Neuronal stem cell (in vitro differentiated cells): ENCODE measurements around the gene EHD2.
"Not testable (repeated sequence)": the region's sequence is repeated elsewhere in the genome, so short reads cannot be mapped to it uniquely, and the experiment has no call there.

Experiments
- DNase-seq: peaks from one replicate; pipeline ENCODE4 v3.0.0-alpha.2; 2013; ENCODE audit warnings: low spot score
- H2AFZ ChIP-seq: one replicate; pipeline ENCODE4 v1.6.1; 2013; ENCODE audit warnings: mild to moderate bottlenecking, low read length, inconsistent platforms
- H2AK5ac ChIP-seq: 2 replicates; pipeline ENCODE4 v1.6.1; 2013; ENCODE audit warnings: low read depth, mild to moderate bottlenecking, inconsistent platforms, low read length, moderate library complexity, mixed read lengths
- H2BK120ac ChIP-seq: 2 replicates; pipeline ENCODE4 v1.6.1; 2013; ENCODE audit warnings: low read depth, mild to moderate bottlenecking, inconsistent platforms, low read length, moderate library complexity, mixed read lengths
- H2BK12ac ChIP-seq: one replicate; pipeline ENCODE4 v1.6.1; 2013; ENCODE audit warnings: low read length, inconsistent platforms
- H2BK15ac ChIP-seq: 2 replicates; pipeline ENCODE4 v1.6.1; 2013; ENCODE audit warnings: mild to moderate bottlenecking, low read length, inconsistent platforms, mixed read lengths
- H2BK5ac ChIP-seq: one replicate; pipeline ENCODE4 v1.6.1; 2013; ENCODE audit warnings: inconsistent platforms, mild to moderate bottlenecking, low read length, moderate library complexity
- H3K14ac ChIP-seq: one replicate; pipeline ENCODE4 v1.6.1; 2013; ENCODE audit warnings: low read length, inconsistent platforms
- H3K18ac ChIP-seq: 2 replicates; pipeline ENCODE4 v1.6.1; 2013; ENCODE audit warnings: low read length, inconsistent platforms
- H3K23ac ChIP-seq: 2 replicates; pipeline ENCODE4 v1.6.1; 2013; ENCODE audit warnings: low read depth, mild to moderate bottlenecking, mixed read lengths, low read length, inconsistent platforms; ENCODE audit not compliant: poor library complexity
- H3K27ac ChIP-seq: replicated peaks from 3 replicates; pipeline ENCODE4 v1.5.1; 2013; ENCODE audit warnings: low read length, inconsistent platforms
- H3K27me3 ChIP-seq, 3 experiments: 2 replicates each; pipeline ENCODE4 v1.6.1; 2013; ENCODE audit warnings: low read length in 3 of 3, mild to moderate bottlenecking in 2 of 3, inconsistent platforms in 1 of 3, low read depth in 1 of 3, mixed read lengths in 1 of 3, moderate library complexity in 1 of 3; ENCODE audit not compliant: control insufficient read depth in 3 of 3, insufficient read depth in 3 of 3
- H3K36me3 ChIP-seq, 2 donors: replicated peaks in 1 of 2; 2 replicates each; pipeline ENCODE4 v1.6.1; 2013; ENCODE audit warnings: low read length in 2 of 2; ENCODE audit not compliant: control insufficient read depth in 2 of 2, insufficient read depth in 2 of 2
- H3K4ac ChIP-seq: 2 replicates; pipeline ENCODE4 v1.6.1; 2013; ENCODE audit warnings: inconsistent platforms, mild to moderate bottlenecking, low read length, moderate library complexity
- H3K4me1 ChIP-seq, 2 donors: 1 replicate in 1 of 2; 2 replicates in 1 of 2; pipeline ENCODE4 v1.6.1; 2013; ENCODE audit warnings: low read length in 2 of 2, low read depth in 1 of 2; ENCODE audit not compliant: control insufficient read depth in 2 of 2, insufficient read depth in 1 of 2
- H3K4me2 ChIP-seq: one replicate; pipeline ENCODE4 v1.6.1; 2013; ENCODE audit warnings: mild to moderate bottlenecking, low read length, inconsistent platforms; ENCODE audit not compliant: insufficient read depth, poor library complexity, severe bottlenecking
- H3K4me3 ChIP-seq, 2 donors: 2 replicates each; pipeline ENCODE4 v1.5.1; 2013; ENCODE audit warnings: low read length in 2 of 2, mild to moderate bottlenecking in 2 of 2, inconsistent platforms in 1 of 2, moderate library complexity in 1 of 2
- H3K79me1 ChIP-seq: one replicate; pipeline ENCODE4 v1.6.1; 2013; ENCODE audit warnings: low read depth, mild to moderate bottlenecking, inconsistent platforms, low read length, moderate library complexity
- H3K9ac ChIP-seq: one replicate; pipeline ENCODE4 v1.6.1; 2013; ENCODE audit warnings: mild to moderate bottlenecking, low read depth, low read length, inconsistent platforms; ENCODE audit not compliant: poor library complexity
- H3K9me3 ChIP-seq, 2 donors: replicated peaks in 1 of 2; 2 replicates each; pipeline versions ENCODE3 to v1.6.1; 2013; ENCODE audit warnings: low read length in 2 of 2, mild to moderate bottlenecking in 2 of 2, inconsistent platforms in 1 of 2, low read depth in 1 of 2, mixed read lengths in 1 of 2, moderate library complexity in 1 of 2; ENCODE audit not compliant: control insufficient read depth in 2 of 2, insufficient read depth in 1 of 2
- H4K8ac ChIP-seq: one replicate; pipeline ENCODE4 v1.6.1; 2013; ENCODE audit warnings: low read depth, mild to moderate bottlenecking, inconsistent platforms, low read length, moderate library complexity
- H4K91ac ChIP-seq: one replicate; pipeline ENCODE4 v1.6.1; 2013; ENCODE audit warnings: low read length, low read depth, mild to moderate bottlenecking, inconsistent platforms; ENCODE audit not compliant: poor library complexity
- WGBS, 2 donors: extraction: QIAGEN DNeasy Blood & Tissue Kit; methylation state at CpG; one replicate each; pipeline ENCODE4 v1.1.7; 2013; ENCODE audit warnings: missing lambda C conversion rate in 2 of 2, mixed read lengths in 1 of 2; ENCODE audit not compliant: insufficient read length in 2 of 2, insufficient replicate concordance in 1 of 2; ENCODE audit errors: extremely low coverage in 2 of 2; 5-methylcytosine and 5-hydroxymethylcytosine counted together

The EHD2 gene

DNA sequence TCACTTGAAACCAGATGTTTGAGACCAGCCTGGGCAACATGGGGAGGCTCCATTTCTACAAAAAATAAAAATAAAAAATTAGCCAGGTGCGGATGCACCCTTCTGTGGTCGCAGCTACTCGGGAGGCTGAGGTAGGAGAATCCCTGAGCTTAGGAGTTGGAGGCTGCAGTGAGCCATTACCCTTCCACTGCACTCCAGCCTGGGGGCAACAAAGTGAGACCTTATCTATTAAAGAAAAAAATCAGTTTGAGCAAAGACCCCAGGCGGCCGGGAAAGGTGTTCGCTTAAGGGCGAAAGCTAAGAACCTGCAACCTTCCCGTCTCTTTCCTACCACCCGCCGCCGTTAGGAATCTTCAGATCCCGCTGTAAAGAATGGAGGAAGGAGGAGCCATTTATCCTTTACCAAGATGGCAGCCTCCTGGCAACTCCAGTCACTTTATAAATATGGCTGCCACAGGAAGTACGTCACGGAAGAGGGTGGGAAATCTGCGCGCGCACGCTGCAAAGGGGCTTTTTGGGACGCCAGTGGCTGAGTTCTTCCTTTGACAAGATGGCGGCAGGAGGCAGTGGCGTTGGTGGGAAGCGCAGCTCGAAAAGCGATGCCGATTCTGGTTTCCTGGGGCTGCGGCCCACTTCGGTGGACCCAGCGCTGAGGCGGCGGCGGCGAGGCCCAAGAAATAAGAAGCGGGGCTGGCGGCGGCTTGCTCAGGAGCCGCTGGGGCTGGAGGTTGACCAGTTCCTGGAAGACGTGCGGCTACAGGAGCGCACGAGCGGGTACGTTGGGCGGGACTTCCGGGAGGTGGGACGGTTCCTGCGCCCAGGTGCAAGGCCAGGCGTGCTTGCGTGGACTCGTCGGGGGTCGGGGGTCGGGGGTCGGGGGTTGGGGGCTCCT is 32.0 kb downstream of the EHD2 start, which contains the start of gene NOP53:
Gene NOP53 (plus strand): TSS at position 537 of the 892 bp plus-strand sequence. CDS start 14 bp downstream, at position 551.
- H3K4ac ChIP-seq: no peak within 1 kb of the TSS
- H3K27ac ChIP-seq: peak within 1 kb of the TSS; percentile 76
- peak within 1 kb of the TSS; percentile 77 to 93 for H3K4me3 ChIP-seq
- peak within 1 kb of the TSS; percentile 90 for H2BK5ac ChIP-seq
- H2AFZ ChIP-seq: peak within 1 kb of the TSS; percentile 98
- WGBS, 2 donors: no CpG with 5 or more reads among the region's 53 CpGs
- H3K4me1 ChIP-seq: peaks cover 6 to 8% of the 10 kb centered on the region in 2 donors
- H2AK5ac ChIP-seq: no peak within 1 kb of the TSS
- H3K14ac ChIP-seq: no peak within 1 kb of the TSS
- no peak within 1 kb of the TSS for H2BK120ac ChIP-seq
- peak within 1 kb of the TSS; percentile 99 for H3K18ac ChIP-seq
- H3K9me3 ChIP-seq: no peaks in the 10 kb centered on the region
- H3K23ac ChIP-seq: peak within 1 kb of the TSS; percentile 98
- peak; percentile 98 for DNase-seq
- no peaks in the 10 kb centered on the region for H3K27me3 ChIP-seq
- H3K4me2 ChIP-seq: peak within 1 kb of the TSS; percentile 50
- H3K36me3 ChIP-seq: peaks cover 23 to 36% of the 10 kb centered on the region in 2 donors
- no peak within 1 kb of the TSS for H2BK15ac ChIP-seq
- no peak within 1 kb of the TSS for H4K8ac ChIP-seq
- H3K79me1 ChIP-seq: peaks cover 14% of the 10 kb centered on the region
- peak within 1 kb of the TSS; percentile 99 for H3K9ac ChIP-seq
- no peak within 1 kb of the TSS for H2BK12ac ChIP-seq
- H4K91ac ChIP-seq: no peak within 1 kb of the TSS

DNA sequence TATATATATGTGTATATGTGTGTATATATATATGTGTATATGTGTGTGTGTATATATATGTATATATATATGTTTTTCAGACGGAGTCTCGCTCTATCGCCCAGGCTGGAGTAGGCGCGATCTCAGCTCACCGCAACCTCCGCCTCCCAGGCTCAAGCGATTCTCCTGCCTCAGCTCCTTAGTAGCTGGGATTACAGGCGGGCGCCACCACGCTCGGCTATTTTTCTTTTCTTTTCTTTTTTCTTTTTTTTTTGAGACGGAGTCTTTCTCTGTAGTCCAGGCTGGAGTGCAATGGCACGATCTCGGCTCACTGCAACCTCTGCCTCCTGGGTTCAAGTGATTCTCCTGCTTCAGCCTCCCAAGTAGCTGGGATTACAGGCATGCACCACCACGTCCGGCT is 32.9 kb downstream of the EHD2 start:
- H3K9me3 ChIP-seq, H2AFZ ChIP-seq, H4K91ac ChIP-seq, H3K27me3 ChIP-seq, H3K23ac ChIP-seq, H3K9ac ChIP-seq, H3K18ac ChIP-seq, H4K8ac ChIP-seq, H3K14ac ChIP-seq, H3K4me1 ChIP-seq, H2BK5ac ChIP-seq, H3K27ac ChIP-seq, H3K4ac ChIP-seq, H2BK15ac ChIP-seq, DNase-seq, H2BK120ac ChIP-seq, H2BK12ac ChIP-seq, H2AK5ac ChIP-seq: not testable (repeated sequence)
- H3K79me1 ChIP-seq: peaks cover 18% of the 10 kb centered on the region
- peaks cover 30 to 45% of the 10 kb centered on the region in 2 donors for H3K36me3 ChIP-seq
- whole genome bisulfite sequencing, 2 donors: no CpG with 5 or more reads among the region's 17 CpGs
- peak overlapping the region in 1 of 2 donors; percentile 77 for H3K4me3 ChIP-seq
- peak overlapping the region; percentile 40 for H3K4me2 ChIP-seq

DNA sequence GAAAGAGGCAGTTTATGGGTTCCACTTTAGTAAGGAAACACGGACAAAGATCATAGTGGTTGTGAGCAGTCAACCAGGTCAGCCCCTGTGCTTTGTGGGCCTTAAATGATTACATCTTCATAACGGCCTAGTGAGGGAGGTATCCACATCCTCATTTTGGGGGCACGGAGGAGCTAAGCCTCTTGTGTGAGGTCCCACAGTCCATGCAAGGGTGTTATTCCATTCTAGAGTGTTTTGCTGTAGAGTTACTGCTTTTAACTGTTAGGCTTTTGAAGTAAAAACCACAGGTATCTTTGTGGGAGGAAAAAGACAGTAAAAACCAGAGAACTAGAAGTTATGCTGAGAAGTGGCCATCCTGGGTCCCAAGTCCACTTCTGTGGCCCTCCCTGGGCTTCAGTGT is 36.1 kb downstream of the EHD2 start:
- H3K4me1 ChIP-seq: peaks cover 0 to 1% of the 10 kb centered on the region in 2 donors
- H3K9me3 ChIP-seq: no peaks in the 10 kb centered on the region
- H3K4me3 ChIP-seq: no peak overlapping the region
- no peak overlapping the region for H2BK12ac ChIP-seq
- no peak overlapping the region for H2AFZ ChIP-seq
- no peak overlapping the region for H3K14ac ChIP-seq
- H3K79me1 ChIP-seq: peaks cover 20% of the 10 kb centered on the region
- no peak overlapping the region for H3K27ac ChIP-seq
- H3K36me3 ChIP-seq: peaks cover 51 to 75% of the 10 kb centered on the region in 2 donors
- DNase-seq: no peak
- H3K27me3 ChIP-seq: no peaks in the 10 kb centered on the region
- no peak overlapping the region for H4K91ac ChIP-seq
- no peak overlapping the region for H2BK5ac ChIP-seq
- H4K8ac ChIP-seq: no peak overlapping the region
- H3K18ac ChIP-seq: no peak overlapping the region
- H2AK5ac ChIP-seq: no peak overlapping the region
- H3K4ac ChIP-seq: no peak overlapping the region
- no peak overlapping the region for H2BK120ac ChIP-seq
- H3K9ac ChIP-seq: no peak overlapping the region
- H3K23ac ChIP-seq: no peak overlapping the region
- H2BK15ac ChIP-seq: no peak overlapping the region
- no CpG with 5 or more reads among the region's 3 CpGs for WGBS, 2 donors
- H3K4me2 ChIP-seq: no peak overlapping the region

DNA sequence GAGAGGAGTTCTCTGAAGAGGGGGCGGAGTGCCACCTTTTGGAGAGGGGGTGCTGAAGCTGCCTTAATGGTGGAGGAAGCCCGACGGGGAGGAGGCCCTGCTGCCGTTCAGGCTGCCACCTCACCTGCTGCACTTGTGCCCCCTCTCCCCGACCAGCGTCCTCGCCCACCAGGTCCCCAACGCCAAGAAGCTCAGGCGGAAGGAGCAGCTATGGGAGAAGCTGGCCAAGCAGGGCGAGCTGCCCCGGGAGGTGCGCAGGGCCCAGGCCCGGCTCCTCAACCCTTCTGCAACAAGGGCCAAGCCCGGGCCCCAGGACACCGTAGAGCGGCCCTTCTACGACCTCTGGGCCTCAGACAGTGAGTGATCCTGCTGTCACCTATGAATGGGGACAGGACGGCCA is 37.5 kb downstream of the EHD2 start:
- Histone ChIP-seq H3K79me1 (peaks cover 20% of the 10 kb centered on the region), H3K36me3 (peaks cover 56 to 87% of the 10 kb centered on the region in 2 donors), H2BK5ac (no peak overlapping the region), H3K9me3 (no peaks in the 10 kb centered on the region), H3K4me3 (no peak overlapping the region), H3K9ac (no peak overlapping the region), H4K8ac (no peak overlapping the region), H3K14ac (no peak overlapping the region), H2BK120ac (no peak overlapping the region), H2BK12ac (no peak overlapping the region), H2BK15ac (no peak overlapping the region), H3K27ac (no peak overlapping the region), H2AFZ (no peak overlapping the region), H4K91ac (no peak overlapping the region), H3K27me3 (no peaks in the 10 kb centered on the region), H3K23ac (no peak overlapping the region), H3K4me1 (peaks cover 0 to 1% of the 10 kb centered on the region in 2 donors), H3K4me2 (no peak overlapping the region), H2AK5ac (no peak overlapping the region), H3K4ac (no peak overlapping the region), H3K18ac (no peak overlapping the region)
- WGBS, 2 donors: no CpG with 5 or more reads among the region's 18 CpGs
- no peak for DNase-seq
